GM23338 (cell line): ENCODE measurements around the gene BTBD9. TPM values are rescaled to one million over a fixed set of nuclear protein-coding genes. Genes with fewer than 3 reads are reported as not detected.

Experiments
- ATAC-seq: fragments of 200-7000 bp; cut with Tn5 transposase; 3 replicates; pipeline ENCODE4 v1.9.1; 2020
- DNase-seq: peaks from one replicate; pipeline ENCODE4 v3.0.0-alpha.2; 2015; ENCODE audit warnings: low spot score
- H2AFZ ChIP-seq: fragments of 200-600 bp; sonication (generic); 2 replicates; pipeline ENCODE4 v1.8.0; 2016; ENCODE audit warnings: antibody characterized with exemption, mild to moderate bottlenecking, moderate library complexity
- H3F3A ChIP-seq: fragments of 200-600 bp; sonication (generic); replicated peaks from 2 replicates; pipeline ENCODE4 v1.8.0; 2017; ENCODE audit warnings: antibody characterized with exemption, mixed run types, low read depth
- H3K27ac ChIP-seq: fragments of 200-600 bp; sonication (generic); 2 replicates; pipeline ENCODE4 v1.6.1; 2016; ENCODE audit warnings: low read depth
- H3K27me3 ChIP-seq: fragments of 200-600 bp; sonication (generic); 2 replicates; pipeline ENCODE4 v1.8.0; 2016; ENCODE audit warnings: mild to moderate bottlenecking, mixed run types, moderate library complexity; ENCODE audit not compliant: insufficient read depth
- H3K36me3 ChIP-seq: fragments of 200-600 bp; sonication (generic); 2 replicates; pipeline ENCODE4 v1.8.0; 2016; ENCODE audit warnings: mild to moderate bottlenecking; ENCODE audit not compliant: insufficient read depth
- H3K4me1 ChIP-seq: fragments of 200-600 bp; sonication (generic); 2 replicates; pipeline ENCODE4 v1.8.0; 2016; ENCODE audit warnings: mild to moderate bottlenecking, moderate library complexity; ENCODE audit not compliant: insufficient read depth
- H3K4me2 ChIP-seq: fragments of 200-600 bp; sonication (generic); 2 replicates; pipeline ENCODE4 v1.7.1; 2017; ENCODE audit warnings: mixed run types
- H3K4me3 ChIP-seq: fragments of 200-600 bp; sonication (generic); 2 replicates; pipeline ENCODE4 v1.6.1; 2016; ENCODE audit warnings: mixed run types
- H3K79me2 ChIP-seq: fragments of 200-600 bp; sonication (generic); replicated peaks from 2 replicates; pipeline ENCODE4 v1.8.0; 2017; ENCODE audit warnings: mild to moderate bottlenecking; ENCODE audit not compliant: insufficient read depth
- H3K9me2 ChIP-seq: fragments of 200-600 bp; sonication (generic); 2 replicates; pipeline ENCODE4 v1.8.0; 2017; ENCODE audit not compliant: insufficient read depth
- H4K20me1 ChIP-seq: fragments of 200-600 bp; sonication (generic); replicated peaks from 2 replicates; pipeline ENCODE4 v1.8.0; 2017; ENCODE audit warnings: mild to moderate bottlenecking; ENCODE audit not compliant: insufficient read depth
- H3K27ac Mint-ChIP-seq: 2 replicates; pipeline ENCODE4 v1.8.0; 2020; ENCODE audit warnings: inconsistent platforms, mild to moderate bottlenecking, moderate library complexity, mixed read lengths
- H3K27me3 Mint-ChIP-seq: 3 replicates; pipeline ENCODE4 v1.8.0; 2022; ENCODE audit warnings: low read depth, mild to moderate bottlenecking, moderate library complexity, mixed read lengths, inconsistent platforms; ENCODE audit not compliant: insufficient read depth, poor library complexity
- H3K36me3 Mint-ChIP-seq: 3 replicates; pipeline ENCODE4 v1.8.0; 2021; ENCODE audit warnings: low read depth, mild to moderate bottlenecking, inconsistent platforms, moderate library complexity, mixed read lengths
- H3K4me1 Mint-ChIP-seq: 3 replicates; pipeline ENCODE4 v1.8.0; 2020; ENCODE audit warnings: mild to moderate bottlenecking, inconsistent platforms, mixed read lengths
- H3K4me3 Mint-ChIP-seq: 3 replicates; pipeline ENCODE4 v1.8.0; 2021; ENCODE audit warnings: moderate library complexity, mild to moderate bottlenecking, inconsistent platforms, mixed read lengths
- H3K9me3 Mint-ChIP-seq: 3 replicates; pipeline ENCODE4 v1.8.0; 2020; ENCODE audit warnings: moderate library complexity, mild to moderate bottlenecking, inconsistent platforms, mixed read lengths
- NANOG ChIP-seq: IDR thresholded peaks from 2 replicates; pipeline ENCODE4 v1.6.1; 2016; ENCODE audit warnings: antibody characterized with exemption, borderline replicate concordance
- STAT1 ChIP-seq: IDR thresholded peaks from one replicate; pipeline ENCODE4 v1.6.1; 2016; ENCODE audit warnings: antibody characterized with exemption; ENCODE audit not compliant: unreplicated experiment
- ZNF114 ChIP-seq: fragments of 250-450 bp; sonication (Bioruptor Pico); IDR thresholded peaks from 2 replicates; pipeline ENCODE4 v1.5.0; 2020; ENCODE audit warnings: mild to moderate bottlenecking, moderate library complexity
- ZNF331 ChIP-seq: fragments of 250-450 bp; sonication (Bioruptor Pico); IDR thresholded peaks from 2 replicates; pipeline ENCODE4 v1.5.0; 2020; ENCODE audit warnings: low read depth, mild to moderate bottlenecking, moderate library complexity
- polyA plus RNA-seq: library from polyadenylated mRNA; unstranded; fragments of >200 nt; fragmentation: Nextera tagmentation; extraction: Ambion mirVana; gene quantifications from 2 replicates; pipeline ENCODE4 v1.2.1, GENCODE V29; 2016
- total RNA-seq: library from RNA; depleted of rRNA; stranded (reverse); fragments of >200 nt; shearing (Covaris generic); gene quantifications from 2 replicates; pipeline ENCODE4 v1.2.3, GENCODE V29; 2014
- TF ChIP-seq, protein P1 (sequence below): IDR thresholded peaks from one replicate; pipeline ENCODE4 v1.6.1; 2018; ENCODE audit warnings: antibody characterized with exemption; ENCODE audit not compliant: unreplicated experiment
- TF ChIP-seq, protein P2 (sequence below): fragments of 250-450 bp; sonication (Bioruptor Pico); IDR thresholded peaks from 2 replicates; pipeline ENCODE4 v1.5.0; 2020; ENCODE audit warnings: mild to moderate bottlenecking, moderate library complexity

BTBD9 gene
- total and polyA plus RNA-seq, 2 experiments from 2014 or later, result 4.2 to 5.3 TPM

DNA sequence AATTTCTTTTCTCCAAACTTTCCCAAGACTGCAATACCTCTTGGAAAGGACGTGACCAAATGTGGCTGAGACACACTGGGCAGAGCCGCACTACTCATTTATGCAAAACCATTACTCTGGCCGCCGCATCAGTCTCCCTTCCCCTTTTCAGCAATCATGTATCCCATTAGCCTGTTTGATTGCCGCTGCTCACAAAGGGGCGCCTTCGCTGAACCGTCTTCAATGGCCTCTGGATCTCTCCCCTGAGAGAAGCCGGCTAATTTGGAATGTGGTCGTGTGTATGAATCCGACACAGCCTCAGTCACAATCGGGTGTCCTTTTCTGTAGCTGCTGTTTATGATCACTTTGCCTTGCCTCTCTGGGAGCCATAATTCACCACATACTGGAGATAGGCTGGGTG is 459.1 kb downstream of the BTBD9 start:
- Mint-ChIP-seq H3K27ac (no peak overlapping the region; the same call in 1 of the 2 replicates), H3K9me3 (no peaks in the 10 kb centered on the region), H3K27me3 (peaks cover 21% of the 10 kb centered on the region), H3K36me3 (no peaks in the 10 kb centered on the region), H3K4me1 (peaks cover 25% of the 10 kb centered on the region), H3K4me3 (no peak overlapping the region)
- Histone ChIP-seq H3F3A (no peaks in the 10 kb centered on the region), H3K4me3 (no peak overlapping the region), H3K36me3 (no peaks in the 10 kb centered on the region), H3K27ac (no peak overlapping the region), H3K4me1 (no peaks in the 10 kb centered on the region), H2AFZ (no peak overlapping the region), H3K79me2 (no peaks in the 10 kb centered on the region), H3K9me2 (no peaks in the 10 kb centered on the region), H3K27me3 (no peaks in the 10 kb centered on the region), H4K20me1 (no peaks in the 10 kb centered on the region), H3K4me2 (no peak overlapping the region)
- no peak for DNase-seq
- TF ChIP-seq ZNF114 (CRISPR knock-in tag), result no peak
- TF ChIP-seq, protein P1, sequence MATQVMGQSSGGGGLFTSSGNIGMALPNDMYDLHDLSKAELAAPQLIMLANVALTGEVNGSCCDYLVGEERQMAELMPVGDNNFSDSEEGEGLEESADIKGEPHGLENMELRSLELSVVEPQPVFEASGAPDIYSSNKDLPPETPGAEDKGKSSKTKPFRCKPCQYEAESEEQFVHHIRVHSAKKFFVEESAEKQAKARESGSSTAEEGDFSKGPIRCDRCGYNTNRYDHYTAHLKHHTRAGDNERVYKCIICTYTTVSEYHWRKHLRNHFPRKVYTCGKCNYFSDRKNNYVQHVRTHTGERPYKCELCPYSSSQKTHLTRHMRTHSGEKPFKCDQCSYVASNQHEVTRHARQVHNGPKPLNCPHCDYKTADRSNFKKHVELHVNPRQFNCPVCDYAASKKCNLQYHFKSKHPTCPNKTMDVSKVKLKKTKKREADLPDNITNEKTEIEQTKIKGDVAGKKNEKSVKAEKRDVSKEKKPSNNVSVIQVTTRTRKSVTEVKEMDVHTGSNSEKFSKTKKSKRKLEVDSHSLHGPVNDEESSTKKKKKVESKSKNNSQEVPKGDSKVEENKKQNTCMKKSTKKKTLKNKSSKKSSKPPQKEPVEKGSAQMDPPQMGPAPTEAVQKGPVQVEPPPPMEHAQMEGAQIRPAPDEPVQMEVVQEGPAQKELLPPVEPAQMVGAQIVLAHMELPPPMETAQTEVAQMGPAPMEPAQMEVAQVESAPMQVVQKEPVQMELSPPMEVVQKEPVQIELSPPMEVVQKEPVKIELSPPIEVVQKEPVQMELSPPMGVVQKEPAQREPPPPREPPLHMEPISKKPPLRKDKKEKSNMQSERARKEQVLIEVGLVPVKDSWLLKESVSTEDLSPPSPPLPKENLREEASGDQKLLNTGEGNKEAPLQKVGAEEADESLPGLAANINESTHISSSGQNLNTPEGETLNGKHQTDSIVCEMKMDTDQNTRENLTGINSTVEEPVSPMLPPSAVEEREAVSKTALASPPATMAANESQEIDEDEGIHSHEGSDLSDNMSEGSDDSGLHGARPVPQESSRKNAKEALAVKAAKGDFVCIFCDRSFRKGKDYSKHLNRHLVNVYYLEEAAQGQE, result no peak
- ATAC-seq, result no peak

DNA sequence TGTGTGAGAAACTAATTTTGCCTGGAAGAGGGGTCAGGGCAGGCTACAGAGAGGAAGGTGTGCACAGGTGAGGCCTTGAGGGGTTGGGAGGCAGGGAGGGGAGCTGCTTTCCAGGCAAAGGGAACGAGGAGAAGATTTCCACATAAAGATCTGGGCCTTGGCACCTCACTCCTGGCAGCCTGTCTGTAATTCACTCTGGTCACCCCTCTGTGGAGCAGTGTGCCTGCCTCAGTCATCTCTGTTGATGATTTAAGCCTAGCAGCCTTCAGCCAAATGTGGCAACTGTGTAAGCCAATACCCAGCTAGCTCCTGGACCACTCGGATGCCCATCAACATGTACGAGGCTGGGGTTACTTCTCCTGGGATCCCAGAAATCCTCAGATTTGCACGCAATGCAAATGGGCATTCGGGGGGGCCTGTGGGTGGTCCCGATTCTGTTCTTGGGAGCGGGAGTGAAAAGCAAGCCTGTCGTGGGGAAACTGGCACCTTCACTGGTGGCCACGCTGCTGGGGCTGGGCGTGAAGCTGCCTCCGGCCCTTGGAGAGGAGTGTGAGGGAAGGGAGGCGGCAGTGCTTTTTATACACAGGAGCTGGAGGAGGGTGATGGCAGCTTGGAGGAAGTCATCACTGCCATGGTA is 459.8 kb downstream of the BTBD9 start:
- H3K4me3 ChIP-seq, result no peak overlapping the region
- H3K36me3 Mint-ChIP-seq, result no peaks in the 10 kb centered on the region
- H3K4me1 ChIP-seq, result no peaks in the 10 kb centered on the region
- H4K20me1 ChIP-seq, result no peaks in the 10 kb centered on the region
- H3K4me2 ChIP-seq, result no peak overlapping the region
- H3K36me3 ChIP-seq, result no peaks in the 10 kb centered on the region
- no peaks in the 10 kb centered on the region for H3K9me2 ChIP-seq
- no peaks in the 10 kb centered on the region for H3K27me3 ChIP-seq
- peaks cover 21% of the 10 kb centered on the region for H3K27me3 Mint-ChIP-seq
- no peaks in the 10 kb centered on the region for H3K79me2 ChIP-seq
- no peak overlapping the region for H3K27ac Mint-ChIP-seq
- TF ChIP-seq ZNF331 (CRISPR knock-in tag) (no peak), STAT1 (no peak), NANOG (no peak)
- TF ChIP-seq, protein P2, sequence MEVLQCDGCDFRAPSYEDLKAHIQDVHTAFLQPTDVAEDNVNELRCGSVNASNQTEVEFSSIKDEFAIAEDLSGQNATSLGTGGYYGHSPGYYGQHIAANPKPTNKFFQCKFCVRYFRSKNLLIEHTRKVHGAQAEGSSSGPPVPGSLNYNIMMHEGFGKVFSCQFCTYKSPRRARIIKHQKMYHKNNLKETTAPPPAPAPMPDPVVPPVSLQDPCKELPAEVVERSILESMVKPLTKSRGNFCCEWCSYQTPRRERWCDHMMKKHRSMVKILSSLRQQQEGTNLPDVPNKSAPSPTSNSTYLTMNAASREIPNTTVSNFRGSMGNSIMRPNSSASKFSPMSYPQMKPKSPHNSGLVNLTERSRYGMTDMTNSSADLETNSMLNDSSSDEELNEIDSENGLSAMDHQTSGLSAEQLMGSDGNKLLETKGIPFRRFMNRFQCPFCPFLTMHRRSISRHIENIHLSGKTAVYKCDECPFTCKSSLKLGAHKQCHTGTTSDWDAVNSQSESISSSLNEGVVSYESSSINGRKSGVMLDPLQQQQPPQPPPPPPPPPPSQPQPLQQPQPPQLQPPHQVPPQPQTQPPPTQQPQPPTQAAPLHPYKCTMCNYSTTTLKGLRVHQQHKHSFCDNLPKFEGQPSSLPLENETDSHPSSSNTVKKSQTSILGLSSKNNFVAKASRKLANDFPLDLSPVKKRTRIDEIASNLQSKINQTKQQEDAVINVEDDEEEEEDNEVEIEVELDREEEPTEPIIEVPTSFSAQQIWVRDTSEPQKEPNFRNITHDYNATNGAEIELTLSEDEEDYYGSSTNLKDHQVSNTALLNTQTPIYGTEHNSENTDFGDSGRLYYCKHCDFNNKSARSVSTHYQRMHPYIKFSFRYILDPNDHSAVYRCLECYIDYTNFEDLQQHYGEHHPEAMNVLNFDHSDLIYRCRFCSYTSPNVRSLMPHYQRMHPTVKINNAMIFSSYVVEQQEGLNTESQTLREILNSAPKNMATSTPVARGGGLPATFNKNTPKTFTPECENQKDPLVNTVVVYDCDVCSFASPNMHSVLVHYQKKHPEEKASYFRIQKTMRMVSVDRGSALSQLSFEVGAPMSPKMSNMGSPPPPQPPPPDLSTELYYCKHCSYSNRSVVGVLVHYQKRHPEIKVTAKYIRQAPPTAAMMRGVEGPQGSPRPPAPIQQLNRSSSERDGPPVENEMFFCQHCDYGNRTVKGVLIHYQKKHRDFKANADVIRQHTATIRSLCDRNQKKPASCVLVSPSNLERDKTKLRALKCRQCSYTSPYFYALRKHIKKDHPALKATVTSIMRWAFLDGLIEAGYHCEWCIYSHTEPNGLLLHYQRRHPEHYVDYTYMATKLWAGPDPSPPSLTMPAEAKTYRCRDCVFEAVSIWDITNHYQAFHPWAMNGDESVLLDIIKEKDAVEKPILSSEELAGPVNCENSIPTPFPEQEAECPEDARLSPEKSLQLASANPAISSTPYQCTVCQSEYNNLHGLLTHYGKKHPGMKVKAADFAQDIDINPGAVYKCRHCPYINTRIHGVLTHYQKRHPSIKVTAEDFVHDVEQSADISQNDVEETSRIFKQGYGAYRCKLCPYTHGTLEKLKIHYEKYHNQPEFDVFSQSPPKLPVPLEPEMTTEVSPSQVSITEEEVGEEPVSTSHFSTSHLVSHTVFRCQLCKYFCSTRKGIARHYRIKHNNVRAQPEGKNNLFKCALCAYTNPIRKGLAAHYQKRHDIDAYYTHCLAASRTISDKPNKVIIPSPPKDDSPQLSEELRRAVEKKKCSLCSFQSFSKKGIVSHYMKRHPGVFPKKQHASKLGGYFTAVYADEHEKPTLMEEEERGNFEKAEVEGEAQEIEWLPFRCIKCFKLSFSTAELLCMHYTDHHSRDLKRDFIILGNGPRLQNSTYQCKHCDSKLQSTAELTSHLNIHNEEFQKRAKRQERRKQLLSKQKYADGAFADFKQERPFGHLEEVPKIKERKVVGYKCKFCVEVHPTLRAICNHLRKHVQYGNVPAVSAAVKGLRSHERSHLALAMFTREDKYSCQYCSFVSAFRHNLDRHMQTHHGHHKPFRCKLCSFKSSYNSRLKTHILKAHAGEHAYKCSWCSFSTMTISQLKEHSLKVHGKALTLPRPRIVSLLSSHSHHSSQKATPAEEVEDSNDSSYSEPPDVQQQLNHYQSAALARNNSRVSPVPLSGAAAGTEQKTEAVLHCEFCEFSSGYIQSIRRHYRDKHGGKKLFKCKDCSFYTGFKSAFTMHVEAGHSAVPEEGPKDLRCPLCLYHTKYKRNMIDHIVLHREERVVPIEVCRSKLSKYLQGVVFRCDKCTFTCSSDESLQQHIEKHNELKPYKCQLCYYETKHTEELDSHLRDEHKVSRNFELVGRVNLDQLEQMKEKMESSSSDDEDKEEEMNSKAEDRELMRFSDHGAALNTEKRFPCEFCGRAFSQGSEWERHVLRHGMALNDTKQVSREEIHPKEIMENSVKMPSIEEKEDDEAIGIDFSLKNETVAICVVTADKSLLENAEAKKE, result no peak
- no peak for ATAC-seq
- H3K27ac ChIP-seq, result no peak overlapping the region
- H3K4me3 Mint-ChIP-seq, result no peak overlapping the region
- H3K4me1 Mint-ChIP-seq, result peaks cover 25% of the 10 kb centered on the region
- H3K9me3 Mint-ChIP-seq, result no peaks in the 10 kb centered on the region
- H2AFZ ChIP-seq, result no peak overlapping the region
- H3F3A ChIP-seq, result no peaks in the 10 kb centered on the region
- no peak for DNase-seq
